NK-92 treated with Interleukin-12 subunit alpha and Interleukin-12 subunit beta, amount 100 ng/mL, for 24 hours (cell line): ENCODE measurements around the gene LKAAEAR1.

Experiments
- DNase-seq: peaks from one replicate; lab custom pipeline; 2025; lab: John Stamatoyannopoulos, UW

LKAAEAR1 gene

DNA sequence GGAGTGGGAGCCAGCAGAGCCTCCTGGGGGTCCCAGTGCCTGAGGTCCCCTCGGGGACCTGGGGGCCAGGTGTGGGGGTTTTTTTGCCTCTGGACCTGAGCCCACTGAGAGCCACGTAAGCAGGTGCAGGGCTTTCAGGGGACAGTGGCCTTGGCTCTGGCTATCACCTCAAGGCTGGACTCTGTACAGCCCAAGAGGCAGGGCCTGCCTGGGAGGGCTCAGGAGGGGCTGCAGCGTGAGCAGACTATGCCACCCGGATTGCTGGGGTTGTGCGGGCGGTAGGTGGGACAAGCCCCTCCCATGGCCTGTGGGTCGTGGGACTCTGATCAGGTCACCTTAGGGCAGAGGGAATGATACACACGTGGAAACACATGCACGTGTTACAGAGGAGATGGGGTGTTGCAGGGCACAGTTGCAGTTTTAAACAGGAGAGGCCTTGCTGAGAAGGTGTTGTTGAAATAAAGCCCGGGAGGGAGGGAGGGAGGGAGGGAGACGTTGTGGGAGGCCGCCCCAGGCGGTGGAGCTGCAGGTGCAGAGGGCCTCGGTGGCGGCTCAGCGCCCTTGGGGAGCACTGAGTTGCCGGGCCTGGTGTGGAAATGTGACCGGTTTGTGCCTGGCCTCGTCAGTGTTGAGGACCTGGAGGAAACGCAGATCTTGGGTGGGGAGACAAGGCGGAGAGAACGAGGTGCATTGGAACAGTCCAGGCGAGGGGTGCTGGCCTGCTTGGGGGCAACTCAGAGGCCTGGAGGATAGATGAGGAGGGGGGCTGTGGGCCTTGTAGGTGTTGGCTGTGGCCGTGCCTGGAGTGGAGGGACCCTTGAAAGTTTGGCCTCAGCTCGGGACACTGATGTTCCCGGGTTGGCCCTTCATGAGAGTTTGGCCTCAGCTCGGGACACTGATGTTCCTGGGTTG is 18.9 kb downstream of the LKAAEAR1 start:
- DNase-seq = no peak

DNA sequence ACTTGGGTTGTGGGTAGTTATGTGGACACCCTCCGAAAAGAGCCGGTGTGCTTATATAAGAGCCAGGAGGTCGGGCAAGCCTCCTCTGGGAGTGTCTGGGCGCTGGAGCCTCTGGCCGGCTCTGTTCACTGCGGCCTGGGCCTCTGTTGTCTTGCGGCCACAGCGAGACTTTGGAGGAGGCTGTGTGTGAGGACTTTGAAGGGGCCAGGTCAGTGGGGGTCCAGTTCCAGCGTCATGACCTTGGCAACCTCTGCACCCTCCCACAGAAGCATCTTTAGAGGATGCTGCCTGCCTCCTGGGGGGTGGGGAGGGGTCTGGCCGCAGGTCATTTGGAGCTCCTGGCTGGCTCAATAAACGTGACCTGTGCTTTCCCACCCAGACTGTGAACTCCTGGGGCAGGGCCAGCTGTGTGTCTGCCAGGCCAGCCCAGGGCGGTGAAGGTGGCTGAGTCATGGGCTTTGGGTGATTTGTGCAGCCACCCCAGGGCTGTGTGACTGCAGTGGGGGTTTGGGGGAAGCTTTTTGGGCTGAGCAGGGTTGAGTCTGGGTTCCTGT is 20.0 kb downstream of the LKAAEAR1 start:
- no peak for DNase-seq

DNA sequence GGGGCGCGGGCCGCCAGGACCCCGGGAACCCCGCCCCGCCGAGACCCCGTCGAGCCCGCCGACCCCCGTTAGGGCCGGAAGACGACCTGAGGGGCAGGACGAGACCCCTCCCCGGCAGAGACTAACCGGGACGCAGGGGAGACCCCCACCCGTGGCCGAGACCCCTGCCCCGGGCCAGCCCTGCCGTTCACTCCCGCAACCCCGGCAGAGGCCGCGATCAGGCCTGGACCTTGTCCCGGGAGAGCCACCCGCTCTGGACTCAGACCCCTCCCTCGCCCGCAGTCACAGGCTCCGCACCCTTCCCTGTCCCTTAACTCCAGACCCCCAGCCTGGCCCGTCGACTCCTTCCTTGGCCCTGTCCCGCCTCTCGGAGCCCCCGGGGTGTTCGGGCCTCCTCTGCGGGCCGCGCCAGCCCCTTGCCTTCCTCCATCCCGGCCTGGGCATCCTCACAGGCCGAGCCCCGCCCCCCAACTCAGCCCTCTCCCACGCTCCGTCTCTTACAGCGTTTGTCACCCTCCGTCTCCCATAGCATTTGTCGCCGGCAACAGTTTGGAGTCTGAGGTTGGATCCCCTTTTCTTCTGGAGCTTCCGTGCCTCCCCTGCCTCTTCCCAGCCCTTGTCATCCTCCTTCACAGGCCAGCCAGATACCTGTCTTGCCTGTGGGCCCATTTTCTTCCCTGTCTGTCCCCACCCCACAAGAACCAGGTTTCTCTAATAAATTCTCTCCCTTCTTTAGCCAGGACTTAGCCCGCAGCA is 20.6 kb downstream of the LKAAEAR1 start:
- no peak for DNase-seq

DNA sequence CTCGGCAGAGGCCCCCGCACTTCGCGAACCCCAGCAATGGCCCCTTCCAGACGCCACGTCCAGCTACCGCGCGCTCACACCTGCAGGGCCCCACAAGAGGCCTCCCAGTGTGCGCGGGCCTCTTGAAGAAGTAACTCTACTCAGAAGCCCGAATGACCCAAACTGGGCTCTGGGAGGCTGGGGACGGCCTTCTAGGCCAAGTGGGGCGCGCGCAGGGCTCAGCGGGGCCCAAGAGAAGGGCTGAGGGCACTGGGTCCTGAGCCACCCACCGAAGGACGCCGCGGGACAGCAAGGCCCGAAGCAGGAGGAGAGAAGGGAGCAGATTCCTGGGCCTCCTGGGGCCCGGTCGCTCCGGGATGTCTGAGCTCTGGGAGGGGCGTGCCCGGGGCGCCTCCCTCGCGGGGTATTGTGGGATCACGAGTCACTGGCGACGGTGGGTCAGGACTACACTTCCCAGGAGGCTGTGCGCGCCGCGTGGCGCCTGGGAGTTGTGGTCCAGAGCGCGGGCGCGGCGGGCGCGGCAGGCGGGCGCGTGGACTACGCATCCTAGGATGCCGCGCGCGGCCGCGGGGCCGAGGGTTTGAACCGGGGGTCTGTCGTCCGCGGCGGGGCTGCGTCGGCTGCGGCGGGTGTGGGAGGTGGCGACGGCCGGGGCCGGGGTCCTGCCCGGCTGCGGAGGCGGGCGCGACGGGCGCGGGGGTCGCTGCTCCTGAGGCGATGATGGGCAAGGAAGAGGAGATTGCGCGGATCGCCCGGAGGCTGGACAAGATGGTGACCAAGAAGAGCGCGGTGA is 21.4 kb downstream of the LKAAEAR1 start, which contains the start of gene TCEA2:
TSS of gene TCEA2 (plus strand) at position 603 of the 793 bp plus-strand sequence. CDS start at position 718, 115 bp downstream.
- DNase-seq = peak; percentile 92

GRCh38 chr20:64062276-64062595 is 22.0 kb downstream of the LKAAEAR1 start:
- no peak for DNase-seq

DNA sequence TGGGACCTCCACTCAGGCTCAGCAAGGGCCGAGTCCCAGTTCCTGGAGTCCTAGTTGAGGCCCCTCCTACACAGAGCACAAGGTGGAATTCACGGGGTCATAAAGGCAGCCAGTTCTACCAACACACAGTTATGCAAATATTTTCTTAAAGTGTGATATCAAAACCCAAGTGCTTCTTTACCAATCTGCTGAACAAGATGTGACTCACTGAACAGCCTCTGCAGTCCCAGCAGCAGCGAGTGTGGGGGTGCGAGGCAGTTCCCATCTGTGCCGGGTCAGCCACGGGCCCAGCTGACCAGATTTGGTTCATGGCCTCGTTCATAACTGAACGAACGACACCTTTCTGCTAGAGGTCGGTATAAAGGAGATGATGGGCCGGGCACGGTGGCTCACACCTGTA is 25.7 kb downstream of the LKAAEAR1 start:
- no peak for DNase-seq

- DNase-seq = peak; percentile 65
Measured at GRCh38 chr20:64057628-64058498, 26.3 kb downstream of the LKAAEAR1 start.

- no peak for DNase-seq
Measured at GRCh38 chr20:64056889-64057627, 27.1 kb downstream of the LKAAEAR1 start.

DNA sequence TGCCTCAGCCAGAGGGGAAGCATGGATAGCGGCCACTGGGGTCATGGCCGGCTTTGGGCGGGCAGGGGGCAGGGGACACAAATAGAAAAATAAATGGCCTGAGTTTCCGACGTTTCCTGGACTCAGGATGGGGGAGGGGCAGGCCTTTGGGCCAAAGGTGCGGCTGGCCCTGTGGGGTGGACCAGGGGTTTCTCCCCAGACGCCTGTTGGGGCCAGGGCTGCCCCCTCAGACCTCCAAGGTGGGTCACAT is 27.6 kb downstream of the LKAAEAR1 start:
- no peak for DNase-seq

DNA sequence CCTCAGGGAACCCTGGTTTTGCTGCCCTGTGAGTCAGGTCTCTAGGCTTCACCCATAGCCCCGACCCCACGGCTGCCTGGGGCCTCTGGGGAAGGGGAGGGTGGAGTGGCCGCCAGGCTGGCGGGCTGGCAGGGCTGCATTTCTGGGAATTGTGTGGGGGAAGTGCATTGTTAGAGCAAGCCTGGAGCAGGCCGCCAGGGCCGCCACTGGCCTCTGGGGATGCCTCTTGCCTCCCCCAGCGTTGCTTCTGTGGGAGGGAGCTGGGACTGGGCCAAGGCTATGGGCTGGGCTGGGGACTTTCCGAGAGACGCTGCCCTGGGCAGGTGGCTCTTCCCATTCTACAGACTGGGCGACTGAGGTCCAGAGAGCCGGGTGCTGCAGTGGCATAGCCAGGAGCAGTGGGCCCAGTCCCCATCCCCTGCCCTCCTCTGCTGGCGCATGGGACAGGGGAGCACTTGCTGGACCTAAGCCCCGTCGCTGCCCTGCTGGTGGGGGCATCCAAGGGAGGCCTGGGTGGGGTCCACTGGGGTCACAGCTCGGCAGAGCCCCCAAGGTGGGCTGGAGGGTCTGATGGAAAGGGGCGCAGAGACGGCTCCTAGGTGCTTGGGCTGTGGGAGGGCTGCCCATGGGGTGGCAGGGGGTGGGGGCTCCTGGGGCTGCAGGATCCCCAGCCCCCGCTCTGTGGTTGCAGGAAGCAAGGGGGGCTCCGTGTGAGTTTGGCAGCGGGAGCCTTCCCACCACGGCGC is 28.1 kb downstream of the LKAAEAR1 start:
- no peak for DNase-seq

DNA sequence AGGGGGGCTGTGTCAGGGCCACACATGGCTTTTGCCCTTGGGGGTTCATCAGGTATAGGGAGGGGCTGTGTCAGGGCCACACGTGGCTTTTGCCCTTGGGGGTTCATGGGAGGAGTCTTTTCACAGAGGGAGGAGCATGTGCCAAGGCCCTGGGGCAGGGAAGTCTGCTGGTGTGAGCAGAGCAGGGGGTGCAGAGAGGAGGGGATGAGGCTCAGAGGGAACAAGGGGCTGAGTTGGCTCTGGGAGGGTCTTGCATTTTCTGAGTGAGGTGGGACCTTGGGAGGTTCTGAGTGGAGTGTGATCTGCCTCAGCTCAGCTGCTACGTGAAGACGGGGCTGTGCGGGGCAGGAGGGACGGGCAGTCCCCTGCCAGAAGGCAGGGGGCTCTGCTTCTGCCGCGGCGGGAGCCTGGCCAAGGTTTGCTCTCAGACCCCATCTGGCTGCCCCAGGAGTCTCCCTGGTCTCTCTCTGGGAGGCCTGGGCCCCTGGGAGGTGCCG is 28.8 kb downstream of the LKAAEAR1 start:
- no peak for DNase-seq

DNA sequence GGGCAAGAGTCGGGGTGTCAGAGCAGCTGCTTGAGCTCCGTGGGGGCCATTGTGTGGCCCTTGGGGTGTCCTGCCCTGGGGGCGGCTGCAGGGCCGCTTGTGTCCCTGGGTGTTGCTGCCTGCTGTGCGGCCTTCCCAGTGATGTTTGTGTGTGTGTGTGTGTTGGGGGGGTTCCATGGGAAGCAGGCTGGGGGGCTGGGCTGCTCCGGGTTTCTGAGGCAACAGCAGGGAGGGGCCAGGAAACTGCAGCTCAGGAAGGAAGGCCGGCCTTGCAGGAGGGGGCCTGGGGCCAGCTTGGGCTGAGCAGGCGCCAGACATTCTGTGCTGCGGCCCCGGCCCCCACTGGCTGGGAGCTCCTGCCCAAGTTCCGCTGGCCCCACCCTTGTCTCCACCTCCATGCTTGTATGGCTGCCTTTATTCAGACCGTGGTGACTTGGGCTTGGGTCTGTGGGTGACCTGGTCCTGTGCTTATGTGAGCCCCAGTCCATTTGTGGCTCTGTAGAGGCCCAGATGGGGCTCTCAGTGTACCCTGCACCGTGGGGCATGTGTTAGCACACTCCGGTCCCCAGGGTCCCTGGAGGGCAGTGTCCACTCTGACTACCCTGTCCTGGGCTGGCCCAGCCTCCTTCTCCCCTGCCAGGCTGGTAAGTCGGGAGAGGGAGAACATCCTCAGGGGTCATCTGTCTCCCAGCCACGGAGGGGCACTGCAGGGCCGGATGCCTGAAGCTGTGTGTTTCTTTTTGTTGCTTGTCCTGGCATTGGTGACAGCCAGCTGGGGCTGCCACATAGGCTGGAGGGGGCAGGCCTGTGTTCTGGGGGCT is 30.1 kb downstream of the LKAAEAR1 start:
- no peak for DNase-seq

DNA sequence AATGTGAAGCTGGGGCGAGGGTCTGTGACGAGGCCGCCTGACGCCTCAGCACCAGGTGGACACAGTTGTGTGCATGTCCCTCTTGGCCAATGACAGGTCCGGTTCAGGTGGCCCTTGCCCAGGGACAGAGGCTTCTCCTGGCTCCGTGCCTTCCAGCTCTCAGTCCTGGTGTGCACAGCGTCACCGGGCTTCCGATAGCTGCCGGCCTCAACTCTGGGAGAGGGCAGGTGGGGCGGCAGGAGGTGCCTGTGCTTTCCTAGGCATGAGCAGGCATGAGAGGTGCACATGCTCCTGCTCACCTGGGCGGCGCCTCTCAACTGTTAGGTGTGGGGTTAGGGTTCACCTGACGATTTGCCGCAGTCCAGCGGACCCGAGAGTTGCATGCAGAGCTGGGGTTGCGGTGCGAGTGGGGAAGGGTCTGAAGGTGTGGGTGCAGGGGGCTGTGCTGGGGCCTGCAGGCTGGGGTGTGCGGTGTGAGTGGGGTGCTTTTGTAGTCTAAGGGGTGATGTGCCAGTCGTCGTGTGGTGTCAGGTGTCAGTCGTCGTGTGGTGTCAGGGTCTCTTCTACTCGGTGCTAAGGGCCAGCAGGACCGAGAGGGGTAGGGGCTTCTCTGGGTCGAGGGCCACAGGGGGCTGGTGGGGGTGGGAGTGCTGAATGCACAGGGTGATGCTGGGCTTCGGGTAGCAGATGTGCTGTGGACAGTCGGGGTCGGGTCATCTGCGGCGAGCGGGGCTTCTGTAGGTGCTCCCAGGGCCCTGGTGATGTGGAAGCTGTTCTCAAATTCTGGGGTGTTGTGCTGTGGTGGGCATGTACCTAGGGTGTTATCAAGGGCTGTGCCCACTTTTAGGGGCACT is 31.0 kb downstream of the LKAAEAR1 start:
- DNase-seq = no peak

DNA sequence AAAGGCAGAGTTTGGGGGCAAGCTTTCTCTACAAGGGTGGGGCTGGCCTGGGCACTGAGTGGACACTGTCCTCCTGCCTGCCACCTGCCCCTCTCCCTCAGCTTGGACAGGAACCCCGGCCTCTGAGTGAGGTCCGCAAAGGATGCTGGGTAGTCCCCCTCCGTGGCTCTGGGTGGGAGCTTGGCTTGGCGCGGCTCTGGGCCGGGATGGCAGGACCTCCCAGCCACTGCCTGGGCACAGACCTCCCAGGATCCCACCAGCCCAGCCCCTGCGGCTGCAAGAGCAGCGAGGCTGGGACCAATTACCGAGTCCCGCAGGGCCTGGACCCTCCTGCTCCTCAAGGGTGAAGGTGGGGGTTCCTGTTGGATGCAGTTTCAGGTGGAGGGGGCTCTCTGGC is 31.9 kb downstream of the LKAAEAR1 start:
- no peak for DNase-seq

GRCh38 chr20:64051561-64052325 is 32.5 kb downstream of the LKAAEAR1 start:
- no peak for DNase-seq

DNA sequence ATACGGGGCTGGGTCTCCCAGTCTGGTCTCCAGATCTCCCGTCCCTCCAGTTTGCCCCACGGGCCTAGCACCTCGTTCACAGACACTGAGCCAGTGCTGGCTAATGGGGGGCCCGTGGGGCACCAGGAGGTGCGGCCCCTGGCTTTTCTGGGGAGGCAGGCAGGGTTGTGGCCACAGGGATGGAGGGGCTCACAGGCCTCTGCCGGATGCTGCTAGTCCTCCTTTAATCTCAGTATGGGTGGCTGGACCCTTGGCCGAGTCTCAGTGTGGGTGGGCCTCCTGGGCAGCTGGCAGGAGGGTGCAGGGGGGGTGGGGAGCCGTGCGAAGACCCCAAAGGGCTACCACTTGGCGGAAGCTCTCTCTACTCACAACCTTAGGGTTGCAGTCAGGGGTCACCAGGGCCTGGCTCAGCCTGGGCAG is 33.2 kb downstream of the LKAAEAR1 start:
- DNase-seq = no peak
